Esophagus mucosa (tissue), 1 donor: Measurements from ENCODE around the gene GZMB. TPM values are rescaled to one million over a fixed set of nuclear protein-coding genes. Genes with fewer than 3 reads are reported as not detected.
A peak's percentile ranks its signal among the peaks of the same experiment; 100 is the strongest.
"Not testable (repeated sequence)": the region's sequence is repeated elsewhere in the genome, so short reads cannot be mapped to it uniquely, and the experiment has no call there.

Source experiments
- ATAC-seq: fragments of 200-7000 bp; cut with Tn5 transposase; one replicate; pipeline ENCODE4 v1.9.1; 2020
- total RNA-seq: library from RNA; stranded (reverse); gene quantifications from one replicate; pipeline ENCODE4 v1.2.4, GENCODE V29; 2023
- donor health status: DM: yes; HTN: yes; CAD: no.

GZMB gene
- 1.2 TPM for total RNA-seq

DNA sequence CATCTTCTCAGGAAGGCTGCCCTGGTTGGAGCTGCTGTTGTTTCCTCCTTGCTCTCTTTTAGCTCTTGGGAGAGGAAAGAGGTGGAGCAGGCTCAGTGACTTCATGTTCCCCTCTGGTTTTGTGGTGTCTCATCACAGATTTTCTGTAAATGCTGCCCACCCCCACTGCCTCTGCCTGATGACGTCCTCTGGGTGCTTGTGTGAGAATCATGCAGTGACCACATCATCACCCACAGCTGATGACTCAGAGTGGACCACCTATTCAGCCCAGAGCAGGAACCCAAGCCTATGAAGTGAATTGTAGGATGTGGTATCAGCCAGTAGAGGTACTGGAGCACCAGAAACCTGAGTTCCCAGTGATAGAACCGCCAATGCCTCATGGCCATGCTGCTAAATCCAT is at the start of gene GZMB:
GZMB (minus strand) TSS at position 33 of the 400 bp plus-strand sequence; CDS start at position 3, 30 bp downstream.
- ATAC-seq, result no peak

GRCh38 chr14:24681056-24681455 is 47.1 kb upstream of the GZMB start:
- ATAC-seq, result no peak

GRCh38 chr14:24680516-24680915 is 46.5 kb upstream of the GZMB start:
- no peak for ATAC-seq

- ATAC-seq, result no peak
These were observed 45.4 kb upstream of the GZMB start for GRCh38 chr14:24679248-24679961.

DNA sequence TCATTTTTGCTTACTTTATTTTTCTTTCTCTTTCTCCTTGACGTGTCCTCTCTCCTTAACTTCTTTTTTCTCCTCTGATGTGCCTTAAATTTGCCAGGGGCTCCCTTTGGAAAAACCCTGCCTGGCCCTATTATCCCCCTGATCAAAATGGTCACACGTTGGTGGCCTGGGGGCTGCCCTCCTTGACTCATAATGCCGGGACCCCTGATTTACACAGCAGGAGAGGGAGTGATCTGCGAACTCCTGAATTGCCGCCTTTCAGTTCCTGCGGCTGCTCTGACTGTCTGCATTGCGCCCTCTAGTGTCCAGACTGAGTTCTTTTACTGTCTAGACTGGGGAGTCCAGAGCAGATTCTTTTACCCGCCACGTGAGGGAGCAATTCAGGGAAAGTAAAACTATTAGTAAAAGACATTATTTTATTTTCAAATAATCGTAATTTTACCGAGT is 44.8 kb upstream of the GZMB start:
- ATAC-seq, result peak; percentile 90

GRCh38 chr14:24677956-24678355 is 44.0 kb upstream of the GZMB start:
- ATAC-seq, result peak; percentile 52

GRCh38 chr14:24674204-24674970 is 40.4 kb upstream of the GZMB start:
- peak; percentile 20 for ATAC-seq

- peak; percentile 45 for ATAC-seq
These were observed 39.7 kb upstream of the GZMB start for GRCh38 chr14:24673534-24674203.

GRCh38 chr14:24673059-24673458 is 39.1 kb upstream of the GZMB start:
- ATAC-seq, result no peak

- no peak for ATAC-seq
These were observed 36.6 kb upstream of the GZMB start for GRCh38 chr14:24670594-24670993.

DNA sequence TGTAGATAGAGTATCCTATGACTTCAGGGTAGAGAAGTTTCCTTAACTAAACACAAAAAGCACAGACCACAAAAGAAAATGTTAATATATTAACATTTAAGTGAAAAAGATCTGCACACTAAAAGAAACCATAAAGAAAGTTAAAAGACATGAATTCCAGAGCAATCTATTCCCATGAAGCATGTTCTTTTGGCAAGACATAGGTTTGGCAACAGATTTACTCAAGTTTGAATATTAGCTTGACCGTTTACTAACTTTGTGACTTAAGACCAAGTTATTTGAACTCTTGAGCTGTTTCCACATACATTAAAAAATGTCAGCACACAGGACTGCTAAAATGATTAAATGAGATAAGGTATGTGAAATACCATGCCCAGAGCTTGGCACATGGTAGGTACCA is 35.7 kb upstream of the GZMB start:
- no peak for ATAC-seq

- no peak for ATAC-seq
These were observed 31.5 kb upstream of the GZMB start for GRCh38 chr14:24665440-24665991.

GRCh38 chr14:24664366-24664765 is 30.4 kb upstream of the GZMB start:
- ATAC-seq, result no peak

GRCh38 chr14:24662753-24663152 is 28.8 kb upstream of the GZMB start:
- no peak for ATAC-seq

GRCh38 chr14:24659916-24660570 is 26.1 kb upstream of the GZMB start:
- ATAC-seq, result no peak

GRCh38 chr14:24648361-24648760 is 14.4 kb upstream of the GZMB start:
- not testable (repeated sequence) for ATAC-seq

DNA sequence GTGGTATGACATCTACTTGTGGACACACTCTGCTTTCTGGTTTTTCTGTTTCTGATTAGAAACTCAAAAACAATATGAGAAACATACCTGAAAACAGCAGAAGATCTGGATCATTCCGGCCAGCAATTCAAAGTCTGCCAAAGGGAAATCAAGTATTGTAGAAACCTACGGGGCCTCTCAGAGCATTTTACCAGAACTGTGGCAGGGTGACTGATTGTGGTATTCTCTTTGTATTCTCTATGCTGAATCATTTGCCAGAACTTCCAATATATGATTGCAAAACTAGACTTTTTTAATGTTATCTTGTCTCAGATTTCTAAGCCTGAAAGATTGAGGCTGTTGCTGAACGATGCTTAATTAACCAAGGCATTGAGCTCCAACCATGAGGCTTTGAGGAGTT is 5.9 kb upstream of the GZMB start:
- ATAC-seq, result no peak

GRCh38 chr14:24639270-24639669 is 5.3 kb upstream of the GZMB start:
- no peak for ATAC-seq

GRCh38 chr14:24633353-24633752 is 637 bp downstream of the GZMB start:
- no peak for ATAC-seq

DNA sequence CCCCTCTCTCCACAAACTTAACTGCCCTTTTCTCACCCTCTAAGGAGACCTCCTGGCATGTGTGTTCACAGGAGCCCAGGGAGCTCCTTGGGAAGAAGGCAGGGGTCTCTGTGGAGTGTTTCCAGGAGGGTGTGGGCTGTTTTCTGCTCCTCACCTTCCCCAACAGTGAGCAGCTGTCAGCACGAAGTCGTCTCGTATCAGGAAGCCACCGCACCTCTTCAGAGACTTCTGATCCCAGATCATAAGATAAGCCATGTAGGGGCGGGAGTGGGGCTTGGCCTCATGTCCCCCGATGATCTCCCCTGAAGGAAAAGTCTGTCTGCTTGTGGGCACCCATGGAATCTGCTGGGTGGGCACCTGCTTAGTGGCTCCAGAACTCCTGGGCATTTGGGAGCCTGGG is 1.2 kb downstream of the GZMB start:
- no peak for ATAC-seq

DNA sequence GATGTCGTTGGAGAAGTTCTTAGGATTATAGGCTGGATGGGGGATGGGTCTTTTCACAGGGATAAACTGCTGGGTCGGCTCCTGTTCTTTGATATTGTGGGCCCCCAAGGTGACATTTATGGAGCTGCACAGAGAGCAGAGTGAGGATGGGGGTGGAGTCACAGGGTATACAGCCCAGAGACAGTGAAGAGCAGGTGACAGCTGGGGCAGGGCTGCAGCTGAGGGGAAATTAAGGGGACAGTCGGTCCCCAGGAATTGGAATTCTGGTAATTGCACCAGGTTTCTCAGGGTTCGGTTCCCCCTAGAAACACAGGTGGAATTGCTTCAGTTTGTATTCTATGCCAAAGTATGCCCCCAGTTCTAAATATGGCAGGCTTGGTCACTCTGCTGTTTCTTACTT is 1.7 kb downstream of the GZMB start:
- no peak for ATAC-seq

- no peak for ATAC-seq
These were observed 2.1 kb downstream of the GZMB start for GRCh38 chr14:24631749-24632335.
